SK-N-SH (cell line): ENCODE results near the gene IGF2BP2. TPM values are rescaled to one million over a fixed set of nuclear protein-coding genes. Genes with fewer than 3 reads are reported as not detected.

Source experiments
- CTCF ChIA-PET: fragments of 300-600, 350-600 bp; formaldehyde crosslinking; extraction: SDS; loops from one replicate; lab custom pipeline; 2021; lab: Yijun Ruan, JAX
- POLR2A ChIA-PET: fragments of 350-600 bp; sonication (Branson Sonifier 250); formaldehyde crosslinking; extraction: SDS; loops from one replicate; lab custom pipeline; 2020; ENCODE audit warnings: antibody characterized with exemption, inconsistent platforms; lab: Yijun Ruan, JAX
- DNase-seq: peaks from one replicate; pipeline ENCODE4 v3.0.0; 2012
- H2AFZ ChIP-seq: fragments of 200-600 bp; sonication (generic); 2 replicates; pipeline ENCODE4 v1.8.1; 2016; ENCODE audit warnings: antibody characterized with exemption, mild to moderate bottlenecking, low read depth
- H3F3A ChIP-seq: fragments of 200-600 bp; sonication (generic); replicated peaks from 2 replicates; pipeline ENCODE3; 2016; ENCODE audit warnings: antibody characterized with exemption, mild to moderate bottlenecking; ENCODE audit not compliant: insufficient read depth
- H3K27ac ChIP-seq, 2 experiments: fragments of 200-500 bp in 1 of 2; fragments of 200-600 bp in 1 of 2; sonication (Bioruptor generic) in 1 of 2; sonication (generic), shearing (Covaris generic) in 1 of 2; 2 replicates each; pipeline versions ENCODE4 v1.5.1 to v1.6.1; 2014 to 2016; ENCODE audit warnings: low read depth in 2 of 2, inconsistent platforms in 1 of 2, low read length in 1 of 2, mild to moderate bottlenecking in 1 of 2, mixed read lengths in 1 of 2
- H3K27me3 ChIP-seq: fragments of 200-600 bp; sonication (generic), shearing (Covaris generic); 2 replicates; pipeline ENCODE4 v1.6.1; 2016; ENCODE audit warnings: mixed run types; ENCODE audit not compliant: insufficient read depth
- H3K36me3 ChIP-seq, 2 experiments: fragments of 200-500 bp in 1 of 2; fragments of 200-600 bp in 1 of 2; sonication (Bioruptor generic) in 1 of 2; sonication (generic) in 1 of 2; replicated peaks in 1 of 2; 2 replicates each; pipeline versions ENCODE3 to v1.5.1; 2014 to 2016; ENCODE audit warnings: low read length in 1 of 2, mild to moderate bottlenecking in 1 of 2; ENCODE audit not compliant: insufficient read depth in 2 of 2, control insufficient read depth in 1 of 2
- H3K4me1 ChIP-seq, 2 experiments: fragments of 200-500 bp in 1 of 2; fragments of 200-600 bp in 1 of 2; sonication (Bioruptor generic) in 1 of 2; sonication (generic), shearing (Covaris generic) in 1 of 2; 2 replicates each; pipeline versions ENCODE4 v1.5.1 to v1.6.1; 2014 to 2016; ENCODE audit warnings: low read depth in 1 of 2, low read length in 1 of 2, mixed run types in 1 of 2; ENCODE audit not compliant: insufficient read depth in 2 of 2, control insufficient read depth in 1 of 2
- H3K4me2 ChIP-seq: fragments of 200-600 bp; sonication (generic), shearing (Covaris generic); 2 replicates; pipeline ENCODE4 v1.6.1; 2017; ENCODE audit warnings: mixed run types
- H3K4me3 ChIP-seq, 2 experiments: fragments of 200-500 bp in 1 of 2; fragments of 200-600 bp in 1 of 2; sonication (Bioruptor generic) in 1 of 2; sonication (generic), shearing (Covaris generic) in 1 of 2; 2 replicates each; pipeline versions ENCODE4 v1.5.1 to v1.8.1; 2014 to 2016; ENCODE audit warnings: low read depth in 2 of 2, inconsistent platforms in 1 of 2, low read length in 1 of 2, mild to moderate bottlenecking in 1 of 2, mixed read lengths in 1 of 2, moderate library complexity in 1 of 2
- H3K79me2 ChIP-seq: fragments of 200-600 bp; sonication (generic); 2 replicates; pipeline ENCODE4 v1.8.1; 2017; ENCODE audit warnings: mild to moderate bottlenecking; ENCODE audit not compliant: insufficient read depth
- H3K9ac ChIP-seq: fragments of 200-600 bp; sonication (generic); 2 replicates; pipeline ENCODE4 v1.6.1; 2017; ENCODE audit warnings: mixed run types
- H3K9me2 ChIP-seq: fragments of 200-600 bp; sonication (generic); 2 replicates; pipeline ENCODE4 v1.6.1; 2017; ENCODE audit warnings: mixed run types
- H3K9me3 ChIP-seq: fragments of 200-600 bp; sonication (generic); 2 replicates; pipeline ENCODE4 v1.6.1; 2017; ENCODE audit warnings: mixed run types, mild to moderate bottlenecking, moderate library complexity
- H4K20me1 ChIP-seq: fragments of 200-600 bp; sonication (generic); 2 replicates; pipeline ENCODE4 v1.6.1; 2017; ENCODE audit warnings: mild to moderate bottlenecking, mixed run types; ENCODE audit not compliant: insufficient read depth
- CHD2 ChIP-seq: fragments of 150-350 bp; IDR thresholded peaks from 2 replicates; pipeline ENCODE4 v1.6.1; 2018; ENCODE audit warnings: low read length; ENCODE audit not compliant: partially characterized antibody
- ELF1 ChIP-seq: IDR thresholded peaks from 2 replicates; pipeline ENCODE4 v1.4.0; 2012
- EZH2phosphoT487 ChIP-seq: fragments of 200-600 bp; sonication (generic); IDR thresholded peaks from 2 replicates; pipeline ENCODE4 v1.6.1; 2017; ENCODE audit warnings: low read depth, mixed run types, mild to moderate bottlenecking, antibody characterized with exemption, moderate library complexity, borderline replicate concordance
- FOSL2 ChIP-seq: IDR thresholded peaks from 2 replicates; pipeline ENCODE4 v1.4.0; 2012; ENCODE audit warnings: low read depth, mild to moderate bottlenecking, moderate library complexity, borderline replicate concordance
- FOXJ3 ChIP-seq: sonication (generic); formaldehyde crosslinking; IDR thresholded peaks from 2 replicates; pipeline ENCODE4 v1.5.1; 2020; ENCODE audit warnings: mild to moderate bottlenecking, missing genetic modification reagents
- GABPA ChIP-seq: IDR thresholded peaks from 2 replicates; pipeline ENCODE4 v1.4.0; 2012; ENCODE audit warnings: low read depth, mild to moderate bottlenecking
- GATA2 ChIP-seq: sonication (generic); formaldehyde crosslinking; IDR thresholded peaks from 2 replicates; pipeline ENCODE4 v1.5.0; 2020; ENCODE audit warnings: mild to moderate bottlenecking, missing genetic modification reagents
- IRF3 ChIP-seq: fragments of 150-350 bp; IDR thresholded peaks from 2 replicates; pipeline ENCODE4 v1.6.1; 2016; ENCODE audit warnings: mild to moderate bottlenecking, low read depth, low read length
- PBX3 ChIP-seq: IDR thresholded peaks from 2 replicates; pipeline ENCODE4; 2012
- RCOR1 ChIP-seq: fragments of 150-350 bp; IDR thresholded peaks from 2 replicates; pipeline ENCODE4 v1.6.1; 2017; ENCODE audit warnings: antibody characterized with exemption, low read length
- SMC3 ChIP-seq: IDR thresholded peaks from 2 replicates; pipeline ENCODE4 v1.6.1; 2012; ENCODE audit warnings: low read depth, low read length, improper control_type of control experiment
- TAF1 ChIP-seq: IDR thresholded peaks from 2 replicates; pipeline ENCODE4 v1.6.1; 2012; ENCODE audit warnings: low read depth, mild to moderate bottlenecking, low read length, moderate library complexity, borderline replicate concordance
- USF2 ChIP-seq: fragments of 150-350 bp; IDR thresholded peaks from 2 replicates; pipeline ENCODE4 v1.6.1; 2017; ENCODE audit warnings: antibody characterized with exemption, low read length, low read depth, borderline replicate concordance
- YY1 ChIP-seq: IDR thresholded peaks from 2 replicates; pipeline ENCODE4 v1.4.0; 2012; ENCODE audit warnings: low read depth, mild to moderate bottlenecking
- ZBTB33 ChIP-seq: IDR thresholded peaks from 2 replicates; pipeline ENCODE4 v1.4.0; 2012; ENCODE audit warnings: low read depth, borderline replicate concordance
- WGBS: methylation state at CpG from one replicate; pipeline ENCODE4 v1.1.6; 2017; ENCODE audit warnings: low lambda C conversion rate; 5-methylcytosine and 5-hydroxymethylcytosine counted together
- polyA plus RNA-seq, 3 experiments: library from polyadenylated mRNA; depleted of rRNA; stranded (reverse); fragments of >200 nt; gene quantifications; 2 replicates each; pipeline ENCODE4 v1.2.3, GENCODE V29; 2012
- TF ChIP-seq, protein P1 (sequence below): IDR thresholded peaks from 2 replicates; pipeline ENCODE4 v1.4.0; 2012; ENCODE audit warnings: low read depth

Gene IGF2BP2
- polyA plus RNA-seq, 1 of the 3 experiments (the other 2 are of a cell fraction): 5.4 TPM

DNA sequence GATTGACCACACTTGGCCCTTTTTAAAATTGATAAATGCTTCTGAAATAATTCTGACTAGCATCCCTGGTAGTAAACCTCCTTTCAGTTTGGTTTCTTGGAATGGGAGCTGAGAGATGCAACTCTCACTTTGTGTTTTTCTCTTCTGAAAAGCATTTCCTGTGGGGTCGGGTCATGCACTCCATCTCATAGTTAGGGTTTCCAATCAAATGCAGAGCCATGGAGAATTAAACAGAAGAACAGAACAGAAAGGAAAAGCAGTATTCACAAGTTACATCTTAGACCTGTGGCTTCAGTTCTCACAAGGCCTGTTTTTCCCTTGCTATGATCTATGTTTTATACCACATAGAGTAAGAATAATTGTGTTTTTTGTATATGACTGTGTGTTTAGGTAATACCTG lies 199.1 kb downstream of the IGF2BP2 start:
- H3K4me3 ChIP-seq: no peak overlapping the region
- no peaks in the 10 kb centered on the region for H4K20me1 ChIP-seq
- H3K27me3 ChIP-seq: no peaks in the 10 kb centered on the region
- peaks cover 22% of the 10 kb centered on the region for H3F3A ChIP-seq
- TF ChIP-seq USF2: no peak
- TF ChIP-seq EZH2phosphoT487: no peak
- TF ChIP-seq TAF1: no peak
- TF ChIP-seq IRF3: no peak
- TF ChIP-seq GABPA: no peak
- H3K79me2 ChIP-seq: no peaks in the 10 kb centered on the region
- no peaks in the 10 kb centered on the region for H3K9me2 ChIP-seq
- DNase-seq: no peak
- H3K9me3 ChIP-seq: no peaks in the 10 kb centered on the region
- ChIA-PET CTCF (no interaction called here), POLR2A (no interaction called here)
- H3K4me2 ChIP-seq: no peak overlapping the region
- H3K27ac ChIP-seq: no peak overlapping the region
- peaks cover 33 to 35% of the 10 kb centered on the region in 2 experiments for H3K36me3 ChIP-seq
- H2AFZ ChIP-seq: no peak overlapping the region
- 82% methylated on average over 1 of the region's 1 CpG for WGBS
- no peak overlapping the region for H3K9ac ChIP-seq
- H3K4me1 ChIP-seq: peaks cover 0 to 11% of the 10 kb centered on the region in 2 experiments; a peak in 1 of 4 replicates

DNA sequence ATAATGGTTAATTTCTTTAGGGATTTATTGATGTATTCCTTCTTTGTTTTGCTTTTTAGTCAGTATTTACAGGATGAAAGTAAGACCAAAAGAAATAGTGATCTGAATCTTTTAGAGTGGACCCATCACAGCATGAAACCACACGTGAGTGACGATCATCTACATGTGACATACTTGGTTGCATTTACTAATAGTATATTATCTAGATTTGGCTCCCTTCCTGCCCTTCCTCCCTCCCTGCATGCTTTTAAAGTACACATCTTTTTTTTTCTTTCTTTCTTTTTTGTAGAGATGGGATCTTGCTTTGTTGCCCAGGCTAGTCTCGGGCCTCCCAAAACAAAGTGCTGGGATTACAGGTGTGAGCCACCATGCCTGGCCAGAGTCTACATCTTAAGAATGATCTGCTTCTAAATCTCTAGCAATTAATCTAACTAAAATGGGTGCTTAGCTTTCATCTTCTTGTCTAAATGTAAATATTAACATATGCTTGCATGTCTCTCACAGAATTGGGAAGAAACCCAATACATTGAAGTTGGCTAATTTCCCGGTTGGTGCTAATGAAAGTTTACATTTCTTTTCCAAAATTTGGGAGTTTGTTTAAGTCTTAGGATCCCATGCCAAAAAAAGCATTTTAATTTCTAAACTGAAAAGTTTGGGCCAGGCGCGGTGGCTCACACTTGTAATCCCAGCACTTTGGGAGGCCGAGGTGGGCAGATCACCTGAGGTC lies 200.7 kb downstream of the IGF2BP2 start:
- Histone ChIP-seq H3K79me2 (no peaks in the 10 kb centered on the region), H3K27me3 (no peaks in the 10 kb centered on the region), H3K4me2 (no peak overlapping the region), H3K9me2 (no peaks in the 10 kb centered on the region), H3K4me3 (no peak overlapping the region), H2AFZ (no peak overlapping the region), H3K9ac (no peak overlapping the region), H3K4me1 (no peaks in the 10 kb centered on the region)
- POLR2A ChIA-PET: interaction anchor here (0.7 kb wide), 1 partner anchor 548 kb away, joined by 3 read pairs; no protein-coding TSS in a partner anchor
- DNase-seq: no peak
- TF ChIP-seq, protein P1, sequence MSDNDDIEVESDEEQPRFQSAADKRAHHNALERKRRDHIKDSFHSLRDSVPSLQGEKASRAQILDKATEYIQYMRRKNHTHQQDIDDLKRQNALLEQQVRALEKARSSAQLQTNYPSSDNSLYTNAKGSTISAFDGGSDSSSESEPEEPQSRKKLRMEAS: no peak
- TF ChIP-seq SMC3 (no peak), YY1 (no peak), CHD2 (no peak), GATA2 (CRISPR knock-in tag) (no peak), ELF1 (no peak), ZBTB33 (no peak), FOXJ3 (CRISPR knock-in tag) (no peak), PBX3 (no peak), FOSL2 (no peak), RCOR1 (no peak)
- TF ChIP-seq, all 33 proteins: peak for 0
- Histone ChIP-seq H4K20me1 (no peaks in the 10 kb centered on the region), H3K36me3 (peaks cover 29 to 30% of the 10 kb centered on the region in 2 experiments), H3K9me3 (no peaks in the 10 kb centered on the region), H3F3A (peaks cover 5% of the 10 kb centered on the region), H3K27ac (no peak overlapping the region)
- CTCF ChIA-PET: no interaction called here
- 98% methylated on average over 7 of the region's 7 CpGs for WGBS
